AG04450 (cell line): ENCODE measurements around the gene MOSPD2. TPM values are rescaled to one million over a fixed set of nuclear protein-coding genes. Genes with fewer than 3 reads are reported as not detected.
A peak's percentile ranks its signal among the peaks of the same experiment; 100 is the strongest.

Source experiments
- CTCF ChIA-PET: fragments of 300-600, 350-600 bp; formaldehyde crosslinking; extraction: SDS; loops from one replicate; lab custom pipeline; 2022; ENCODE audit warnings: antibody characterized with exemption, inconsistent platforms; lab: Charles Lee
- POLR2A ChIA-PET: fragments of 350-600 bp; formaldehyde crosslinking; extraction: SDS; loops from one replicate; lab custom pipeline; 2021; ENCODE audit warnings: antibody characterized with exemption, inconsistent platforms; lab: Yijun Ruan, JAX
- DNase-seq: peaks from one replicate; pipeline ENCODE4 v3.0.0-alpha.2; 2011; ENCODE audit warnings: low read depth, low spot score
- H3K27ac ChIP-seq: one replicate; pipeline ENCODE4 v1.5.1; 2012; ENCODE audit warnings: low read depth, low read length, control low read depth
- H3K27me3 ChIP-seq: one replicate; pipeline ENCODE4 v1.6.0; 2012; ENCODE audit warnings: low read length; ENCODE audit not compliant: control insufficient read depth, insufficient read depth
- H3K4me3 ChIP-seq: 2 replicates; pipeline ENCODE4 v1.5.1; 2011; ENCODE audit warnings: mild to moderate bottlenecking, low read depth, low read length, control low read depth
- H3K9me3 ChIP-seq: 2 replicates; pipeline ENCODE4 v1.5.1; 2012; ENCODE audit warnings: low read length; ENCODE audit not compliant: control insufficient read depth, insufficient read depth
- CTCF ChIP-seq: IDR thresholded peaks from 2 replicates; pipeline ENCODE4 v1.5.1; 2011; ENCODE audit warnings: low read depth, low read length, control low read depth, inconsistent platforms
- polyA plus RNA-seq: library from polyadenylated mRNA; depleted of rRNA; stranded (reverse); fragments of >200 nt; gene quantifications from 2 replicates; pipeline ENCODE4 v1.2.3, GENCODE V29; 2011

The MOSPD2 gene
- polyA plus RNA-seq, 1 experiment: 36.1 TPM

GRCh38 chrX:14916017-14916674 is 42.9 kb downstream of the MOSPD2 start:
- H3K27ac ChIP-seq: no peak overlapping the region
- no peak overlapping the region for H3K4me3 ChIP-seq
- TF ChIP-seq CTCF: no peak
- CTCF ChIA-PET: no interaction called here
- H3K27me3 ChIP-seq: no peaks in the 10 kb centered on the region
- no peaks in the 10 kb centered on the region for H3K9me3 ChIP-seq
- POLR2A ChIA-PET: no interaction called here
- DNase-seq: peak; percentile 39

GRCh38 chrX:14919407-14919806 is 46.2 kb downstream of the MOSPD2 start:
- Histone ChIP-seq H3K27ac (peak overlapping the region; percentile 68), H3K4me3 (no peak overlapping the region), H3K27me3 (no peaks in the 10 kb centered on the region), H3K9me3 (no peaks in the 10 kb centered on the region)
- POLR2A ChIA-PET: interaction anchor here (0.8 to 1.0 kb wide), 2 partner anchors 46 to 55 kb away, joined by 3 to 5 read pairs; partner anchors contain the start of genes FANCB and MOSPD2
- CTCF ChIA-PET: no interaction called here
- TF ChIP-seq CTCF: 0 out of 2 replicates have a peak, but pooled peaks have one; percentile 6
- no peak for DNase-seq

GRCh38 chrX:14920196-14920595 is 47.0 kb downstream of the MOSPD2 start:
- POLR2A ChIA-PET: interaction anchor here (1.0 kb wide), 1 partner anchor 47 kb away, joined by 5 read pairs; the partner anchor contains the start of genes FANCB and MOSPD2
- CTCF ChIA-PET: interaction anchor here (0.6 kb wide), 1 partner anchor 224 kb away, joined by 3 read pairs; no protein-coding TSS in a partner anchor
- Histone ChIP-seq H3K27me3 (no peaks in the 10 kb centered on the region), H3K27ac (peak overlapping the region; percentile 79), H3K9me3 (no peaks in the 10 kb centered on the region), H3K4me3 (no peak overlapping the region)
- peak; percentile 27 for DNase-seq
- TF ChIP-seq CTCF: no peak

GRCh38 chrX:14922437-14922836 is 49.2 kb downstream of the MOSPD2 start:
- CTCF ChIA-PET: no interaction called here
- no peak for TF ChIP-seq CTCF
- Histone ChIP-seq H3K27me3 (no peaks in the 10 kb centered on the region), H3K4me3 (no peak overlapping the region), H3K27ac (peak overlapping the region; percentile 78), H3K9me3 (no peaks in the 10 kb centered on the region)
- peak; percentile 68 for DNase-seq
- POLR2A ChIA-PET: no interaction called here

GRCh38 chrX:14923761-14924160 is 50.5 kb downstream of the MOSPD2 start:
- TF ChIP-seq CTCF: no peak
- CTCF ChIA-PET: no interaction called here
- Histone ChIP-seq H3K27me3 (no peaks in the 10 kb centered on the region), H3K9me3 (no peaks in the 10 kb centered on the region), H3K4me3 (no peak overlapping the region), H3K27ac (no peak overlapping the region)
- POLR2A ChIA-PET: no interaction called here
- no peak for DNase-seq
